DOHH2 (cell line): ENCODE results near the gene BCL2L1.

Experiments used
- CTCF ChIP-seq: fragments of 200-600 bp; sonication (generic); IDR thresholded peaks from one replicate; pipeline ENCODE4 v1.5.1; 2014; ENCODE audit warnings: antibody characterized with exemption, mild to moderate bottlenecking, low read depth, low read length; ENCODE audit not compliant: poor library complexity, severe bottlenecking
- EZH2phosphoT487 ChIP-seq: fragments of 200-600 bp; sonication (generic); IDR thresholded peaks from 2 replicates; pipeline ENCODE4 v1.6.1; 2017; ENCODE audit warnings: borderline replicate concordance, mild to moderate bottlenecking, antibody characterized with exemption, low read length, moderate library complexity, mixed read lengths

- TF ChIP-seq CTCF = no peak
- TF ChIP-seq EZH2phosphoT487 = no peak
These were observed 14.5 kb downstream of the BCL2L1 start for GRCh38 chr20:31707994-31708735.
